ENCODE data around the gene E2F7. TPM values are rescaled to one million over a fixed set of nuclear protein-coding genes. Genes with fewer than 3 reads are reported as not detected.

The E2F7 gene
- total and polyA plus RNA-seq, 2 donors (not counting 3 experiments of a cell fraction or from before 2014, with no cell fraction given) = 4.7 to 19.8 TPM

- TF ChIP-seq, protein P1, sequence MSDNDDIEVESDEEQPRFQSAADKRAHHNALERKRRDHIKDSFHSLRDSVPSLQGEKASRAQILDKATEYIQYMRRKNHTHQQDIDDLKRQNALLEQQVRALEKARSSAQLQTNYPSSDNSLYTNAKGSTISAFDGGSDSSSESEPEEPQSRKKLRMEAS (IDR thresholded peaks at IDR 0.05; ENCODE audit: insufficient read depth, insufficient read length) = no peak
- TF ChIP-seq, protein P2, sequence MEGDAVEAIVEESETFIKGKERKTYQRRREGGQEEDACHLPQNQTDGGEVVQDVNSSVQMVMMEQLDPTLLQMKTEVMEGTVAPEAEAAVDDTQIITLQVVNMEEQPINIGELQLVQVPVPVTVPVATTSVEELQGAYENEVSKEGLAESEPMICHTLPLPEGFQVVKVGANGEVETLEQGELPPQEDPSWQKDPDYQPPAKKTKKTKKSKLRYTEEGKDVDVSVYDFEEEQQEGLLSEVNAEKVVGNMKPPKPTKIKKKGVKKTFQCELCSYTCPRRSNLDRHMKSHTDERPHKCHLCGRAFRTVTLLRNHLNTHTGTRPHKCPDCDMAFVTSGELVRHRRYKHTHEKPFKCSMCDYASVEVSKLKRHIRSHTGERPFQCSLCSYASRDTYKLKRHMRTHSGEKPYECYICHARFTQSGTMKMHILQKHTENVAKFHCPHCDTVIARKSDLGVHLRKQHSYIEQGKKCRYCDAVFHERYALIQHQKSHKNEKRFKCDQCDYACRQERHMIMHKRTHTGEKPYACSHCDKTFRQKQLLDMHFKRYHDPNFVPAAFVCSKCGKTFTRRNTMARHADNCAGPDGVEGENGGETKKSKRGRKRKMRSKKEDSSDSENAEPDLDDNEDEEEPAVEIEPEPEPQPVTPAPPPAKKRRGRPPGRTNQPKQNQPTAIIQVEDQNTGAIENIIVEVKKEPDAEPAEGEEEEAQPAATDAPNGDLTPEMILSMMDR (IDR thresholded peaks at IDR 0.05; ENCODE audit: extremely low read depth in 1 of 2, insufficient read depth in 1 of 2, low read depth in 1 of 2, low read length in 2 of 2) = no peak
- TF ChIP-seq POLR2A (IDR thresholded peaks at IDR 0.05; ENCODE audit: low read depth, low read length) (no peak), MYC (IDR thresholded peaks at IDR 0.05; ENCODE audit: low read depth, low read length) (no peak), EZH2 (IDR thresholded peaks at IDR 0.05; ENCODE audit: borderline replicate concordance, low read depth, low read length, severe bottlenecking) (no peak), FOS (IDR thresholded peaks at IDR 0.05; ENCODE audit: borderline replicate concordance, insufficient read depth, low read length) (no peak), GATA2 (IDR thresholded peaks at IDR 0.05; ENCODE audit: insufficient read depth, insufficient read length, low read depth, low read length) (no peak)
- Histone ChIP-seq H3K4me1 (ENCODE audit: control insufficient read depth, extremely low read depth, insufficient read depth, low read length) (peaks cover 24% of the 10 kb centered on the region), H3K27ac (ENCODE audit: insufficient read depth, low read depth, low read length) (no peak overlapping the region), H3K4me2 (ENCODE audit: insufficient read depth, low read length) (no peak overlapping the region), H3K27me3 (ENCODE audit: control insufficient read depth in 2 of 2, insufficient read depth in 2 of 2, low read length in 2 of 2) (no peaks in the 10 kb centered on the region), H4K20me1 (replicated peaks; ENCODE audit: control insufficient read depth, extremely low read depth, insufficient read depth, low read length) (no peaks in the 10 kb centered on the region), H3K9me3 (replicated peaks; ENCODE audit: control insufficient read depth, insufficient read depth, low read length) (no peaks in the 10 kb centered on the region), H3K4me3 (replicated peaks in 1 of 3; ENCODE audit: insufficient read depth in 1 of 3, low read depth in 1 of 3, low read length in 3 of 3) (no peak overlapping the region), H2AFZ (ENCODE audit: low read depth, low read length) (no peak overlapping the region), H3K9ac (replicated peaks; ENCODE audit: extremely low read depth, insufficient read depth, low read length) (no peak overlapping the region), H3K79me2 (ENCODE audit: control insufficient read depth, insufficient read depth, low read length) (peaks cover 57% of the 10 kb centered on the region), H3K36me3 (ENCODE audit: control insufficient read depth in 2 of 2, extremely low read depth in 1 of 2, insufficient read depth in 2 of 2, low read length in 2 of 2) (peaks cover 0 to 11% of the 10 kb centered on the region in 2 experiments), H3K9me1 (replicated peaks; ENCODE audit: control insufficient read depth, extremely low read depth, insufficient read depth, low read length) (no peaks in the 10 kb centered on the region)
- dilution Hi-C loops (cut with MboI; ENCODE audit: extremely low pct_ligation_motif_present, low sequenced_read_pairs) (no loop called here), intact Hi-C loops (cut with micrococcal nuclease) (loop anchor here (5.0 kb wide), 1 partner anchor 881 kb away; no protein-coding TSS in a partner anchor)
- DNase-seq (ENCODE audit: low read depth, low spot score) = no peak
- ChIA-PET CTCF (interaction anchor here (1.3 to 1.7 kb wide), 2 partner anchors 10 to 12 kb away, joined by 3 to 5 read pairs; no protein-coding TSS in a partner anchor), POLR2A (no interaction called here)
- FAIRE-seq = no peak
- BruUV-seq (replicated peaks) = no TSS peak
These were observed 4.5 kb downstream of the E2F7 start for GRCh38 chr12:77060883-77061240.
